Nephron progenitor cell (in vitro differentiated cells): ENCODE results near the gene CTNNA2.
A peak's percentile ranks its signal among the peaks of the same experiment; 100 is the strongest.
"Not testable (repeated sequence)": the region's sequence is repeated elsewhere in the genome, so short reads cannot be mapped to it uniquely, and the experiment has no call there.

ENCODE experiments used
- DNase-seq: peaks from one replicate; pipeline ENCODE4 v3.0.0; 2021
- H3K27ac Mint-ChIP-seq: 2 replicates; pipeline ENCODE4 v1.8.0; 2021; ENCODE audit warnings: mild to moderate bottlenecking, moderate library complexity, mixed read lengths
- H3K27me3 Mint-ChIP-seq: 2 replicates; pipeline ENCODE4 v1.8.0; 2021; ENCODE audit warnings: mild to moderate bottlenecking, low read depth, mixed read lengths; ENCODE audit not compliant: poor library complexity
- H3K36me3 Mint-ChIP-seq: 2 replicates; pipeline ENCODE4 v1.8.0; 2021; ENCODE audit warnings: low read depth, mixed read lengths
- H3K4me1 Mint-ChIP-seq: 2 replicates; pipeline ENCODE4 v1.8.0; 2021; ENCODE audit warnings: mixed read lengths
- H3K4me3 Mint-ChIP-seq: 2 replicates; pipeline ENCODE4 v1.8.0; 2021; ENCODE audit warnings: mild to moderate bottlenecking, moderate library complexity, mixed read lengths
- H3K9me3 Mint-ChIP-seq: 2 replicates; pipeline ENCODE4 v1.8.0; 2021; ENCODE audit warnings: mild to moderate bottlenecking, moderate library complexity, mixed read lengths
- CTCF ChIP-seq: fragments of 200-600 bp; sonication (generic); IDR thresholded peaks from 2 replicates; pipeline ENCODE4 v1.5.0; 2021; ENCODE audit warnings: antibody characterized with exemption

CTNNA2 gene

GRCh38 chr2:80190166-80190565 lies 677.3 kb downstream of the CTNNA2 start:
- Mint-ChIP-seq H3K4me1 (peaks cover 10% of the 10 kb centered on the region), H3K27ac (no peak overlapping the region), H3K36me3 (no peaks in the 10 kb centered on the region), H3K4me3 (no peak overlapping the region), H3K9me3 (peaks cover 6% of the 10 kb centered on the region), H3K27me3 (peaks cover 3% of the 10 kb centered on the region)
- peak; percentile 1 for DNase-seq
- TF ChIP-seq CTCF, result no peak

GRCh38 chr2:80193566-80193965 lies 680.7 kb downstream of the CTNNA2 start:
- no peak for TF ChIP-seq CTCF

GRCh38 chr2:80195034-80195433 lies 682.2 kb downstream of the CTNNA2 start:
- no peak overlapping the region for H3K27ac Mint-ChIP-seq
- no peaks in the 10 kb centered on the region for H3K36me3 Mint-ChIP-seq
- no peaks in the 10 kb centered on the region for H3K9me3 Mint-ChIP-seq
- peaks cover 7% of the 10 kb centered on the region for H3K27me3 Mint-ChIP-seq
- no peak for DNase-seq
- no peak overlapping the region for H3K4me3 Mint-ChIP-seq
- no peak for TF ChIP-seq CTCF
- H3K4me1 Mint-ChIP-seq, result peaks cover 2% of the 10 kb centered on the region

More at GRCh38 chr2:80193566-80193965, 680.7 kb downstream of the CTNNA2 start:
- H3K4me1 Mint-ChIP-seq, result peaks cover 10% of the 10 kb centered on the region
- no peak overlapping the region for H3K4me3 Mint-ChIP-seq
- H3K27me3 Mint-ChIP-seq, result peaks cover 7% of the 10 kb centered on the region
- no peak for DNase-seq
- no peak overlapping the region for H3K27ac Mint-ChIP-seq
- H3K9me3 Mint-ChIP-seq, result peaks cover under 1% of the 10 kb centered on the region
- no peaks in the 10 kb centered on the region for H3K36me3 Mint-ChIP-seq

GRCh38 chr2:80198042-80198441 lies 685.2 kb downstream of the CTNNA2 start:
- H3K4me1 Mint-ChIP-seq, result no peaks in the 10 kb centered on the region
- H3K36me3 Mint-ChIP-seq, result peaks cover 5% of the 10 kb centered on the region
- H3K4me3 Mint-ChIP-seq, result no peak overlapping the region
- no peak overlapping the region for H3K27ac Mint-ChIP-seq
- TF ChIP-seq CTCF, result no peak
- H3K9me3 Mint-ChIP-seq, result peaks cover 12% of the 10 kb centered on the region
- peaks cover 7% of the 10 kb centered on the region for H3K27me3 Mint-ChIP-seq
- no peak for DNase-seq

- H3K4me3 Mint-ChIP-seq, result no peak overlapping the region
- H3K4me1 Mint-ChIP-seq, result no peaks in the 10 kb centered on the region
- DNase-seq, result no peak
- peaks cover 14% of the 10 kb centered on the region for H3K36me3 Mint-ChIP-seq
- TF ChIP-seq CTCF, result no peak
- no peak overlapping the region for H3K27ac Mint-ChIP-seq
- H3K27me3 Mint-ChIP-seq, result peaks cover 7% of the 10 kb centered on the region
- peaks cover 26% of the 10 kb centered on the region for H3K9me3 Mint-ChIP-seq
Observed at GRCh38 chr2:80199504-80199903, 686.7 kb downstream of the CTNNA2 start.

GRCh38 chr2:80203929-80204328 lies 691.1 kb downstream of the CTNNA2 start:
- not testable (repeated sequence) for H3K27me3 Mint-ChIP-seq, H3K4me1 Mint-ChIP-seq, H3K27ac Mint-ChIP-seq, H3K4me3 Mint-ChIP-seq, DNase-seq
- Mint-ChIP-seq H3K36me3 (peaks cover 16% of the 10 kb centered on the region), H3K9me3 (peaks cover 37% of the 10 kb centered on the region)
